CD4-positive, alpha-beta T cell treated with Interleukin-10 for 1 hour (primary cell): Measurements from ENCODE around the gene HDAC1.

Experiments
- DNase-seq: peaks from one replicate; pipeline ENCODE4 v3.0.0-alpha.2; 2020

HDAC1 gene

DNA sequence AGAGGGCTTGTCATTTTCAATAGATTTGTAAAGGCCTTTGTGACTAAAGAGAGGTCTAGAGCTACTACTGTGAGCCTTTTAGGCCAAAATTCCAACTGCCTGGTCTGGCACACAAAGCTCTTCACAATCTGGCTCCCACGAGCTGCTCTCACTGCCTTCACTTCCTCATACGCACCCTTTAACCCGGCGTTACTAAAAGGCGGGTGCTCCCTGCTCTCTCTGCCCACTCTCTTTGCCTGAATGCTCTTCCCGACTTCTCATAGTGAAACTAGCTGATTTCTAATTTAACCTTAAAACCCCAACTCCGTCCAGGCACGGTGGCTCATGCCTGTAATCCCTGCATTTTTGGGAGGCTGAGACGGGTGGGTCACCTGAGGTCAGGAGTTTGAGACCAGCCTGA is 88.2 kb downstream of the HDAC1 start:
- no peak for DNase-seq
